ENCODE measurements around the gene VAMP5. TPM values are rescaled to one million over a fixed set of nuclear protein-coding genes. Genes with fewer than 3 reads are reported as not detected.
A peak's percentile ranks its signal among the peaks of the same experiment; 100 is the strongest.

VAMP5 gene
- total RNA-seq, 1 donor from 2014 or later: 1.8 TPM

DNA sequence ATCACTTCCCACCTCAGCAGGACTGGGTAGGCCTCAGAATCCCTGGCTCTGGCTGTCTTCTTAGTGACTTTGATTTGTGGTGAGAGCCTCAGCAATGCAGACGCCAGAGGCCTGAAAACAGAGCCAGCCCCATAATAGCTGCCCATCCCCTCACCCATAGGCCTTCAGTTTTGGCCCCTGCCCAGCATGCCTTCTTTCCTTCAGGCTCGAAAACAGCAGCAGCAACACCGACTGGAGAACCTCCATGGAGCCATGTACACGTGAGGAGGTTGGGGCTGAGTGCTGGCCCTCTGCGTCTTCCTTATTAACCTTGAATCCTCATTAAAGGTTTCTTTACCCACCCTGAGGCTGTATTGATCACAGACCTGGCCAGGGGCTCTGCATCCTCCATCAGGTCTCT, 13.0 kb downstream of the VAMP5 start:
- no peaks in the 10 kb centered on the region for H3K36me3 Mint-ChIP-seq (ENCODE audit: low read depth)
- H3K4me1 Mint-ChIP-seq (ENCODE audit: low read depth): peaks cover 39% of the 10 kb centered on the region
- no peak overlapping the region for H3K27ac Mint-ChIP-seq (ENCODE audit: unreplicated experiment)
- no peaks in the 10 kb centered on the region for H3K27me3 Mint-ChIP-seq (ENCODE audit: low read depth)
- no peaks in the 10 kb centered on the region for H3K9me3 Mint-ChIP-seq (ENCODE audit: low read depth)
- TF ChIP-seq, protein P1, sequence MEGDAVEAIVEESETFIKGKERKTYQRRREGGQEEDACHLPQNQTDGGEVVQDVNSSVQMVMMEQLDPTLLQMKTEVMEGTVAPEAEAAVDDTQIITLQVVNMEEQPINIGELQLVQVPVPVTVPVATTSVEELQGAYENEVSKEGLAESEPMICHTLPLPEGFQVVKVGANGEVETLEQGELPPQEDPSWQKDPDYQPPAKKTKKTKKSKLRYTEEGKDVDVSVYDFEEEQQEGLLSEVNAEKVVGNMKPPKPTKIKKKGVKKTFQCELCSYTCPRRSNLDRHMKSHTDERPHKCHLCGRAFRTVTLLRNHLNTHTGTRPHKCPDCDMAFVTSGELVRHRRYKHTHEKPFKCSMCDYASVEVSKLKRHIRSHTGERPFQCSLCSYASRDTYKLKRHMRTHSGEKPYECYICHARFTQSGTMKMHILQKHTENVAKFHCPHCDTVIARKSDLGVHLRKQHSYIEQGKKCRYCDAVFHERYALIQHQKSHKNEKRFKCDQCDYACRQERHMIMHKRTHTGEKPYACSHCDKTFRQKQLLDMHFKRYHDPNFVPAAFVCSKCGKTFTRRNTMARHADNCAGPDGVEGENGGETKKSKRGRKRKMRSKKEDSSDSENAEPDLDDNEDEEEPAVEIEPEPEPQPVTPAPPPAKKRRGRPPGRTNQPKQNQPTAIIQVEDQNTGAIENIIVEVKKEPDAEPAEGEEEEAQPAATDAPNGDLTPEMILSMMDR (IDR thresholded peaks at IDR 0.05): no peak
- DNase-seq (ENCODE audit: low spot score): no peak
- H3K4me3 Mint-ChIP-seq (ENCODE audit: unreplicated experiment): peak overlapping the region; percentile 98

DNA sequence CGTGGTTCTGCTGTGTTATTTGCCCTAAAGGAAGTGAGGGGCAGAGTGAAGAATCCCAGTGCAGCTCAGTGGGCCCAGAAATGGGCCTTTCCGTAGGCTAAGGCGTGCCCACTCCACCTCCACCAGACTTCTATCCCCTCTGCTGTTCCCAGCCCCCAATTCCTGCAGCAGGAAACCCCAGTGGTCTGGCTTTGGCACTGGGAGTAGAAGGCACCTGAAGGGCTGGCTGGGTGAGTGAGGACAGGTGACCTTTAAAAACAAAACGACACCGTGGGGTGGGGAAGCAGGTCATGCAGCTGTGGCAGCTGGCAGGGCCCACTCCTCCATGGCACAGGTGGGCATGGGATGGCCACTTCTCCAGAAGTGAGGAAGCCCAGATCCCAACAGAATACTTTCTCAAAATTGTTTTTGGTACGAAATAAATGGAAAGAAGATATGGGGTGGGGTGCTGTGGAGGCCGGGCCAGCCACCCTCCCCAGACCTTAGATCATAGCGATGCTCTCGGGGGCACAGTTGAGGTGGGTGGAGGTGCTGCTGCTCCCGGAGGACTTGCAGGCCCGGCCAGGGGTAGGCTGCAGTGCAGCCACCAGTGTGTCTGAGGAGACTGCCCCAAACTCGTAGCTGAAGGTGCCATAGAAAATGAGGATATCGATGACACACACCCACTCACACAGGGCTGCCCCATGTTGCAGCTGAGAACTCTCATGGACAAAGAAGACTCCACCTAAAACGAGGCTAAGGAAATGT, 14.5 kb downstream of the VAMP5 start:
- Mint-ChIP-seq H3K4me3 (ENCODE audit: unreplicated experiment) (no peak overlapping the region), H3K4me1 (ENCODE audit: low read depth) (peaks cover 46% of the 10 kb centered on the region), H3K9me3 (ENCODE audit: low read depth) (no peaks in the 10 kb centered on the region), H3K27me3 (ENCODE audit: low read depth) (no peaks in the 10 kb centered on the region), H3K36me3 (ENCODE audit: low read depth) (no peaks in the 10 kb centered on the region), H3K27ac (ENCODE audit: unreplicated experiment) (no peak overlapping the region)
- no peak for DNase-seq (ENCODE audit: low spot score)
- TF ChIP-seq, protein P1 (IDR thresholded peaks at IDR 0.05): no peak

DNA sequence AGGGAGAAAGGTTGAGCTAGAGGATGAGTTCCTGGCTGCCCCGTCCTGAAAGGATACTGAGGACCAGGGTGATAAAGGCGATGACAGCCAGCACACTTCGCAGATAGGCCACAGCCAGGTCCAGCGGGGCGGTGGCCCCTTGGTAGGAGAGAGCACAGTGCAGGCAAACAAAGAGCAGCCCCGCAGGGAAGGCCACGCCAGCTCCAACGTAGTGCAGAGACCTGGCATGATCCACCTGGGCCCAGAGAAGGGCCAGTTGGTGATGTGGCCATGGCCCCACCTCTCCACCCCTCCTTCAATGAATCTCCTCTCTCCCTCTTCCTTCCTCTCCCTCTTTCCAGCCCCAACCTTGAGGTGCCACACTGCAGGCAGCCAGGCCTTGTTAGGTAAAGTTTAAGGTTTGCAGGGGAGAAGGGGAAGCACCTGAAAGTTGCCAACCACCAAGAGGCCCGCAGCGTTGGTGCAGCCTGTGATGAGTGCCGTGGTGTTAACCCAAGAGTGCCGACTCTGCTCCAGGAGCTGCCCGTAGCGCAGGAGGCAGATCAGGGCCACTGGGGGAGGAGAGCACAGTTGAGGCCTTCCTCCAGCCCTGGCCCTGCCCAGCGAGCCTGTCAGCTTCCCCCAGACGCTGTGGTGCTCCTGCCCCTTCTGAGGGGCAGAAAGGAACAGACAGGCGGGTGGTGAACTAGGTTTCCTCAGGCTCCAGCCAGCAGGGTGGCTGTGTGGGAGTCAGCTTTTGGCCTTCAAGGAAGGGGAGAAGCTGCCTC, 15.4 kb downstream of the VAMP5 start:
- Mint-ChIP-seq H3K9me3 (ENCODE audit: low read depth) (no peaks in the 10 kb centered on the region), H3K27me3 (ENCODE audit: low read depth) (no peaks in the 10 kb centered on the region), H3K4me1 (ENCODE audit: low read depth) (peaks cover 50% of the 10 kb centered on the region), H3K36me3 (ENCODE audit: low read depth) (no peaks in the 10 kb centered on the region), H3K4me3 (ENCODE audit: unreplicated experiment) (no peak overlapping the region), H3K27ac (ENCODE audit: unreplicated experiment) (no peak overlapping the region)
- TF ChIP-seq, protein P1 (IDR thresholded peaks at IDR 0.05): no peak
- DNase-seq (ENCODE audit: low spot score): no peak

DNA sequence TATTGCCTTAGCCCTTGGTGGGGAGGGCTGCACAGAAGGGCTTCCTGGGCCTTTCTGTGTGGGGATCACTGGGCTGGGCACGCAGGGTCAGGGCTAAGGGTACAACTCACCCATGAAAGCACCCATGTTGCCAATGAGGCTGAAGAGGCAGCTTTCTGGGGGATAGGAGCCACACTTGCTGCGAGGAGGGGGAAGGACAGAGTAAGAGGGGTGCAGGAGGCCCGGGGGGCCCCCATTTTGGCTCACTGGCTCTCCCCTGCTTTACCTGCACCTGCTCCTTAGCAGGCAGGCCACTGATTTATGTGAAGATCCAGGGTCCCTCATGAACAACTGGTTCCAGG, 16.0 kb downstream of the VAMP5 start:
- no peaks in the 10 kb centered on the region for H3K27me3 Mint-ChIP-seq (ENCODE audit: low read depth)
- no peaks in the 10 kb centered on the region for H3K9me3 Mint-ChIP-seq (ENCODE audit: low read depth)
- no peaks in the 10 kb centered on the region for H3K36me3 Mint-ChIP-seq (ENCODE audit: low read depth)
- DNase-seq (ENCODE audit: low spot score): no peak
- TF ChIP-seq, protein P1 (IDR thresholded peaks at IDR 0.05): no peak
- peaks cover 50% of the 10 kb centered on the region for H3K4me1 Mint-ChIP-seq (ENCODE audit: low read depth)
- H3K4me3 Mint-ChIP-seq (ENCODE audit: unreplicated experiment): no peak overlapping the region
- H3K27ac Mint-ChIP-seq (ENCODE audit: unreplicated experiment): no peak overlapping the region

DNA sequence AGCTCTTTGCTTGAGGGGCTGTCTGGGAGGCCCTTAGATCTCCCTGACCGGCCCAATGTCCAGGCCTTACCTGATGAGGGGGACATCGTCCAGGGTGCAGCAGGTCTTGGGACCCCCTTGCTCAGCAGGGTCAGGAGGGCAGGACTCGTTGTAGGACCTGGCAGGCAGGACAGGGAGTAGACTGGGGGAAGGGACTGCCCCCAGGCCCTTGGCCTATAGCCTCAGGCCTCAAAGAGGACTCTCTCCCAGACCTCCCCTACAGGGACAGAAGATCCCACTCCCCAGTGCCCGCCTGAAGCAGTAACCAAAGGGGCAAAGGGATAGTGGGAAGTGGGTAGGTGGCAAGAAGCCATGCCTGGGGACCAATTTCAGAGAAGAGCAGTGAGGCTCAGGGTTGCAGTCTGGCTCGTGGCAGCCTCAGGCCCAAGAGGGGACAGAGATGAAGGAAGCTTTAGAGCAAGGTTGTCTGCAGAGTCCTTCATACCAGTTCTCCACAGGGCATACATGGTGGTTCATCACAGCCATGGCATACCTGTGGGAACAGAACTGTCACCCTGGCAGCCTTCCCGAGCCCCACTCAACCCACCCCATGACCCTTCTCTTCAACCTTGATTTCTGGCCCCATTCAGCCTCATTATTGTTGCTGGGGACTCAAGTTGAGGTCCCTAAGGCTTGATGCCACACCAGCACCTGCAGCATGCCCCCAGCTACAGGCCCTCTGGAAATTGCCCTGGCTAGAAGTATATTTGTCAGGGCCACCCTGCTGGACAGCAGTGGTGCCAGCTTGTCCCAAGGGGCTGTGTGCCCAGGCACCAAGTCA, 16.9 kb downstream of the VAMP5 start:
- Mint-ChIP-seq H3K4me3 (ENCODE audit: unreplicated experiment) (peak overlapping the region; percentile 83), H3K4me1 (ENCODE audit: low read depth) (peaks cover 55% of the 10 kb centered on the region), H3K36me3 (ENCODE audit: low read depth) (no peaks in the 10 kb centered on the region), H3K27ac (ENCODE audit: unreplicated experiment) (peak overlapping the region; percentile 80), H3K27me3 (ENCODE audit: low read depth) (no peaks in the 10 kb centered on the region), H3K9me3 (ENCODE audit: low read depth) (no peaks in the 10 kb centered on the region)
- TF ChIP-seq, protein P1 (IDR thresholded peaks at IDR 0.05): no peak
- DNase-seq (ENCODE audit: low spot score): no peak

Data from chondrocyte (in vitro differentiated cells).